GM04504 (cell line): ENCODE measurements around the gene RFX4.

Experiments
- DNase-seq: peaks from one replicate; pipeline ENCODE4 v3.0.0-alpha.2; 2012; ENCODE audit warnings: low read depth

The RFX4 gene

GRCh38 chr12:106647793-106648514 is 65.2 kb downstream of the RFX4 start:
- DNase-seq = no peak

- DNase-seq = no peak
These were observed 65.9 kb downstream of the RFX4 start for GRCh38 chr12:106648736-106649135.

GRCh38 chr12:106651552-106651951 is 68.7 kb downstream of the RFX4 start:
- no peak for DNase-seq

- no peak for DNase-seq
These were observed 69.8 kb downstream of the RFX4 start for GRCh38 chr12:106652510-106653015.

GRCh38 chr12:106655577-106655976 is 72.8 kb downstream of the RFX4 start:
- DNase-seq = no peak

GRCh38 chr12:106657488-106657887 is 74.7 kb downstream of the RFX4 start:
- no peak for DNase-seq

GRCh38 chr12:106663385-106663784 is 80.6 kb downstream of the RFX4 start:
- no peak for DNase-seq

GRCh38 chr12:106669216-106669615 is 86.4 kb downstream of the RFX4 start:
- no peak for DNase-seq

- DNase-seq = no peak
These were observed 87.3 kb downstream of the RFX4 start for GRCh38 chr12:106670131-106670530.

GRCh38 chr12:106671840-106672239 is 89.0 kb downstream of the RFX4 start:
- DNase-seq = no peak

- DNase-seq = no peak
These were observed 89.7 kb downstream of the RFX4 start for GRCh38 chr12:106672314-106673025.

GRCh38 chr12:106673141-106673540 is 90.3 kb downstream of the RFX4 start:
- no peak for DNase-seq

GRCh38 chr12:106675651-106676435 is 93.0 kb downstream of the RFX4 start:
- DNase-seq = no peak

- no peak for DNase-seq
These were observed 96.8 kb downstream of the RFX4 start for GRCh38 chr12:106679574-106679973.

- no peak for DNase-seq
These were observed 97.5 kb downstream of the RFX4 start for GRCh38 chr12:106680280-106680679.

- no peak for DNase-seq
These were observed 98.4 kb downstream of the RFX4 start for GRCh38 chr12:106681210-106681609.

- no peak for DNase-seq
These were observed 99.9 kb downstream of the RFX4 start for GRCh38 chr12:106682594-106683234.

- no peak for DNase-seq
These were observed 101.7 kb downstream of the RFX4 start for GRCh38 chr12:106684497-106684896.

- no peak for DNase-seq
These were observed 102.6 kb downstream of the RFX4 start for GRCh38 chr12:106685381-106685780.

- DNase-seq = no peak
These were observed 104.9 kb downstream of the RFX4 start for GRCh38 chr12:106687672-106688071.

GRCh38 chr12:106690569-106691305 is 107.9 kb downstream of the RFX4 start:
- no peak for DNase-seq
